ENCODE data around the gene HUNK. TPM values are rescaled to one million over a fixed set of nuclear protein-coding genes. Genes with fewer than 3 reads are reported as not detected.

Gene HUNK
- total RNA-seq, 2 experiments from 2014 or later, result not detected

- Histone ChIP-seq H3K27ac (ENCODE audit: low read depth in 1 of 2, low read length in 2 of 2) (no peak overlapping the region), H3K36me3 (ENCODE audit: insufficient read depth, low read length) (no peaks in the 10 kb centered on the region), H3K4me3 (ENCODE audit: low read length) (no peak overlapping the region), H3K9me3 (ENCODE audit: control insufficient read depth in 1 of 2, insufficient read depth in 1 of 2, low read length in 2 of 2) (peaks cover 0 to 8% of the 10 kb centered on the region in 2 experiments), H3K27me3 (ENCODE audit: control insufficient read depth in 1 of 2, insufficient read depth in 2 of 2, low read length in 2 of 2) (peaks cover 0 to 6% of the 10 kb centered on the region in 2 experiments), H3K4me1 (ENCODE audit: insufficient read depth, low read length) (no peaks in the 10 kb centered on the region)
- ChIA-PET CTCF (no interaction called here), POLR2A (no interaction called here)
- ATAC-seq (ENCODE audit: poor library complexity) (no peak), DNase-seq (no peak)
- Mint-ChIP-seq H3K36me3 (ENCODE audit: low read depth) (no peaks in the 10 kb centered on the region), H3K27me3 (peaks cover 21% of the 10 kb centered on the region), H3K9me3 (no peaks in the 10 kb centered on the region), H3K4me1 (ENCODE audit: low read depth) (no peaks in the 10 kb centered on the region), H3K27ac (no peak overlapping the region), H3K4me3 (no peak overlapping the region)
- TF ChIP-seq CTCF (IDR thresholded peaks at IDR 0.05), result no peak
- intact Hi-C loops (cut with DNase I, micrococcal nuclease), result no loop called here
Observed at GRCh38 chr21:31929548-31929947, 56.7 kb downstream of the HUNK start.

GRCh38 chr21:31930001-31930400 is 57.2 kb downstream of the HUNK start:
- Histone ChIP-seq H3K27me3 (ENCODE audit: control insufficient read depth in 1 of 2, insufficient read depth in 2 of 2, low read length in 2 of 2) (peaks cover 0 to 6% of the 10 kb centered on the region in 2 experiments), H3K9me3 (ENCODE audit: control insufficient read depth in 1 of 2, insufficient read depth in 1 of 2, low read length in 2 of 2) (peaks cover 0 to 6% of the 10 kb centered on the region in 2 experiments), H3K4me1 (ENCODE audit: insufficient read depth, low read length) (no peaks in the 10 kb centered on the region), H3K4me3 (ENCODE audit: low read length) (no peak overlapping the region), H3K36me3 (ENCODE audit: insufficient read depth, low read length) (no peaks in the 10 kb centered on the region), H3K27ac (ENCODE audit: low read depth in 1 of 2, low read length in 2 of 2) (no peak overlapping the region)
- no peak overlapping the region for H3K4me3 Mint-ChIP-seq
- no peak for ATAC-seq (ENCODE audit: poor library complexity)
- ChIA-PET POLR2A (no interaction called here), CTCF (no interaction called here)
- no peak for TF ChIP-seq CTCF (IDR thresholded peaks at IDR 0.05)
- no peaks in the 10 kb centered on the region for H3K4me1 Mint-ChIP-seq (ENCODE audit: low read depth)
- peaks cover 20% of the 10 kb centered on the region for H3K27me3 Mint-ChIP-seq
- H3K27ac Mint-ChIP-seq, result no peak overlapping the region
- intact Hi-C loops (cut with DNase I, micrococcal nuclease), result no loop called here
- H3K9me3 Mint-ChIP-seq, result no peaks in the 10 kb centered on the region
- DNase-seq, result no peak
- H3K36me3 Mint-ChIP-seq (ENCODE audit: low read depth), result no peaks in the 10 kb centered on the region

- POLR2A ChIA-PET, result no interaction called here
Observed at GRCh38 chr21:31931644-31932469, 59.0 kb downstream of the HUNK start.

More at GRCh38 chr21:31931644-31932469, 59.0 kb downstream of the HUNK start:
- Mint-ChIP-seq H3K27me3 (peaks cover 21% of the 10 kb centered on the region), H3K27ac (no peak overlapping the region), H3K4me1 (ENCODE audit: low read depth) (no peaks in the 10 kb centered on the region), H3K36me3 (ENCODE audit: low read depth) (no peaks in the 10 kb centered on the region), H3K9me3 (no peaks in the 10 kb centered on the region), H3K4me3 (no peak overlapping the region)
- Histone ChIP-seq H3K36me3 (ENCODE audit: insufficient read depth, low read length) (no peaks in the 10 kb centered on the region), H3K4me3 (ENCODE audit: low read length) (no peak overlapping the region), H3K9me3 (ENCODE audit: control insufficient read depth in 1 of 2, insufficient read depth in 1 of 2, low read length in 2 of 2) (peaks cover 0 to 5% of the 10 kb centered on the region in 2 experiments), H3K27ac (ENCODE audit: low read depth in 1 of 2, low read length in 2 of 2) (no peak overlapping the region), H3K4me1 (ENCODE audit: insufficient read depth, low read length) (no peaks in the 10 kb centered on the region), H3K27me3 (ENCODE audit: control insufficient read depth in 1 of 2, insufficient read depth in 2 of 2, low read length in 2 of 2) (peaks cover 0 to 6% of the 10 kb centered on the region in 2 experiments)
- no peak for ATAC-seq (ENCODE audit: poor library complexity)
- DNase-seq, result no peak
- CTCF ChIA-PET, result no interaction called here
- no peak for TF ChIP-seq CTCF (IDR thresholded peaks at IDR 0.05)
- intact Hi-C loops (cut with DNase I, micrococcal nuclease), result no loop called here

Measured in CD4-positive, alpha-beta T cell (primary cell).